Measurements from ENCODE around the gene GPATCH11.

Gene GPATCH11

DNA sequence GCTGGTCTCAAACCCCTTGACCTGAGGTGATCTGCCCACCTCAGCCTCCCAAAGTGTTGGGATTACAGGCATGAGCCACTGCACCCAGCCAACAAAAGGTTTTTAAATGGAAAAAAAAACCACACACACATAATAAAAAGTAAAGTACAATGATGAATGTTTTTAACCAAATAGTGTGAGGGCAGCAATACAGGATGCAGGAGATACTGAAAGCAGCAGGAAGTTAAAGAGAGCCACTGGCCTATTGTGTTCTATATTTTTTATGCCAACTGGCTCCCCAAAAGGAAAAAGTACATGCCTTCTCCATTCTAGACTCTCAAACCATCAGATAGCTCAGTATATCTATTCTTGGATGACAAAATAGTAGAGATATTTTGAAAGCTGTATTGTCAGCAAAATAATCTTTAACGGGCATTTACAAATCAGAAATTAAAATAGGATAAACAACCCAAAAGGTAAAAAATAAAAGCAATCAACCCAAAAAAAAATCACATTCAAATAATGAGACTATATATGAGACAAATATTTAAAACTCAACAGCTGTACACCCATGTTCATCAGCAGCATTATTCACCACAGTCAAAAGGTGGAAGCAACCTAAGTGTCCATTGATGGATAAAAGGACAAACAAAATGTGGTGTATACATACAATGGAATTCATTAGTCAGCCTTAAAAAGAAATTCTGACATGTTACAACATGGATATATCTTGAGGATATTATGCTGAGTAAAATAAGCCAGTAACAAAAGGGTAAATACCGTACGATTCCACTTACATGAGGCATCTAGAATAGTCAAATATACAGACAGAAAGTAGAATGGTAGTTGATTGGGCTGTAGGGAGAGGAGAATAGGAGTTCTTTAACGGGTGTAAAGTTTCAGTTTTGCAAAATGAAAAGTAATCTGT, 26.2 kb downstream of the GPATCH11 start:
- DNase-seq, result no peak

GRCh38 chr2:37111958-37112357, 27.6 kb downstream of the GPATCH11 start:
- no peak for DNase-seq

DNA sequence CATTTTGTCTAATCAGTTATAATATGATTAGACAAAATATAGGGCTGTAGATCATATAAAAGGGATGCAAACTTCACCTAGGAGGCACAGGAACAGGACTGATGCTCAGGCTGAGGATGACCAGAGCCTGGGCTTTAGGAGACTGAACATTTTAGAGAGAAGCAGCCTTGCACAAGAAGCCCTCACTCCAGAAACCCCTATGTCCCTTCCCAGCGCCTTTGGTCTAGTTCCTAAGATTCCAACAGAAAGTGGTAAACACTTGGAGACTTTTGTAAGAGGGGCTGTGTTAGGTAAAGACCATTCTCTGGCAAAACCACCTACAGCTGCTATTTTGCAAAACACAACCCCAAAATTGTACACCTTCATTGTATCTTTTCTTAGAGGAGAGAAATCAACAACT, 33.2 kb downstream of the GPATCH11 start:
- no peak for DNase-seq

DNA sequence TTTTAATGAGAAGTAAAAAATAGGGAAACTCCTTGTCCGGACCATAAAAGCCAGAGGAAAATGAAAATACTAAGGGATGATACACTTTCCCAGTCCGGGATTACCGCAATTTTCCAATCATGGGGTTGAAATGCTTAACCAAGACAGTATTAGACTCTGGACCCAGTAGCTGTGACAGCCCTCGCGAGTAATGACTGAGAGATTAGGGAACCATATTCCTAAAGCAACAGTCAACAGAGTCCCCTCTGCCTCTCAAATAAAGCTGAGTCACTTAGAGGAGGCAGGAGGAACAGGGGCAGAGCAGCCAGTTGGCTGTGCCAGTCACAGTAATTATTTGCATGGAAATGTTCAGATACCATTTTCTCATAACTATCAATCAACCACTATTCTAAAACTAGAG, 34.8 kb downstream of the GPATCH11 start:
- DNase-seq, result no peak

- DNase-seq, result no peak
These were observed 41.1 kb downstream of the GPATCH11 start for GRCh38 chr2:37125416-37125815.

GRCh38 chr2:37132914-37133313, 48.6 kb downstream of the GPATCH11 start:
- no peak for DNase-seq

DNA sequence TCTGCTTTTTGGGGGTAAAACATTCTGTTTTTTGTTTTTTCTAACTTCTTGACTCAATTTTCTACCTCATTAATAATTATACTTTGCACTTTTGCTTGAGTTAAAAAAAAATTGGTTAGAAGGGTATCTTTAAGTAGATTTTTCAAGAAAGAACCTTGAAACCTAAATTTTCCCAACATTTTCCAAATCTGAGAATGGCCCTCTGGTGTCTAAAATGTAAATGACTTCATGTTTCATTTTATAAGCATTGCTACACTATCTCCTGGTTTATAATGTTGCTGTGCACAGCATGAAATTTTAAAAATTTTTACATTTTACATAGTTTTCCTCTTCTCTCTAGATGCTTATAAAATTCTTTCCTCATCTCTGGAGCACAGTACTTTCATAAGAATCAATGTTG, 58.2 kb downstream of the GPATCH11 start:
- DNase-seq, result no peak

DNA sequence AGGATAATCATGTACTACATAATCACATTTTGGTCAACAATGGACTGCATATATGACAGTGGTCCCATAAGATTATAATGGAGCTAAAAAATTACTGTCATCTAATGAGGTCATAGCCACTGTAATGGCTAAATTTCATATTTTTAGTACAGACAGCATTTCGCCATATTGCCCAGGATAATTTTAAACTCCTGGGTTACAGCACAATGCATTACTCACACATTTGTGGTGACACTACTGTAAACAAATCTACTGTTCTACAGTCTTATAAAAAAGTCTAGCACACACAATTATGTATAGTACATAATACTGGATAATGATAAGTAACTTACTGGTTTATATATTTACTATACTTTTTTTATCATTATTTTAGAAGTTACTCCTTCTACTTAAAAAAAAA, 59.7 kb downstream of the GPATCH11 start:
- DNase-seq, result no peak

- no peak for DNase-seq
These were observed 61.7 kb downstream of the GPATCH11 start for GRCh38 chr2:37146062-37146461.

- no peak for DNase-seq
These were observed 64.0 kb downstream of the GPATCH11 start for GRCh38 chr2:37148325-37148724.
